Measurements from ENCODE around the gene ZSWIM8.
"Not testable (repeated sequence)": the region's sequence is repeated elsewhere in the genome, so short reads cannot be mapped to it uniquely, and the experiment has no call there.

ZSWIM8 gene

DNA sequence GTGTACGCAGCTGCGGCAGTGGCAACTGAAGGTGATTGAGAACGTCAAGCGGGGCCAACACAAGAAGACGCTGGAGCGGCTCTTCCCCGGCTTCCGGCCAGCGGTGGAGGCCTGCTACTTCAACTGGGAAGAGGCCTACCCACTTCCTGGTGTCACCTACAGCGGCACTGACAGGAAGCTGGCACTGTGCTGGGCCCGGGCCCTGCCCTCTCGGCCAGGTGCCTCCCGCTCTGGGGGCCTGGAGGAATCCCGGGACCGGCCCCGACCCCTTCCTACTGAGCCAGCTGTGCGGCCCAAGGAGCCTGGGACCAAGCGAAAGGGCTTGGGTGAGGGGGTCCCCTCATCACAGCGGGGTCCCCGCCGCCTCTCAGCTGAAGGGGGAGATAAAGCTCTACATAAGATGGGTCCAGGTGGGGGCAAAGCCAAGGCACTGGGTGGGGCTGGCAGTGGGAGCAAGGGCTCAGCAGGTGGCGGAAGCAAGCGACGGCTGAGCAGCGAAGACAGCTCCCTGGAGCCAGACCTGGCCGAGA is 6.5 kb downstream of the ZSWIM8 start:
- peaks cover 48% of the 10 kb centered on the region for H3K36me3 Mint-ChIP-seq (ENCODE audit: insufficient read depth)
- H3K4me3 Mint-ChIP-seq: no peak overlapping the region
- peaks cover 10% of the 10 kb centered on the region for H3K4me1 Mint-ChIP-seq
- ATAC-seq (replicated peaks; ENCODE audit: extremely low read depth, poor library complexity, severe bottlenecking): no peak
- no peak overlapping the region for H3K27ac Mint-ChIP-seq (ENCODE audit: low read depth)
- no peaks in the 10 kb centered on the region for H3K9me3 Mint-ChIP-seq
- H3K27me3 Mint-ChIP-seq: no peaks in the 10 kb centered on the region
- no peak for DNase-seq (ENCODE audit: low spot score in 2 of 2)

DNA sequence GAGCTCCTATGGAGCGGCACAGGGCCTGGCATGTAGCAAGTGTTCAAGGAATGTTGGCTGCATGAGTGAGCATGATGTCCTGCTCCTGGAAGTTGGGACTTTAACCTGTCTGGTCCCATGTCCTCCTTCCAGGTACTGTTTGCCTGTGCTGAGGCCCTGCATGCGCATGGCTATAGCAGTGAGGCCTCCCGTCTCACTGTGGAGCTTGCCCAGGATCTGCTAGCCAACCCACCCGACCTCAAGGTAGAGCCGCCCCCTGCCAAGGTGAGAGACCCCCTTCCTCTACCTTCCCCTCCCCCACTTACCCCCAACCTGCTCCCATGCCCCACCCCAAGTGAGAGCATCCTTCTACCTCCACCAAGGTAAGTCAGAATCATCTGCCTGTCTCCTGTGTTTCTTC is 8.1 kb downstream of the ZSWIM8 start:
- Mint-ChIP-seq H3K9me3 (no peaks in the 10 kb centered on the region), H3K4me1 (peaks cover 15% of the 10 kb centered on the region), H3K4me3 (no peak overlapping the region), H3K36me3 (ENCODE audit: insufficient read depth) (peaks cover 56% of the 10 kb centered on the region), H3K27me3 (no peaks in the 10 kb centered on the region), H3K27ac (ENCODE audit: low read depth) (peak overlapping the region; percentile 67)
- ATAC-seq (replicated peaks; ENCODE audit: extremely low read depth, poor library complexity, severe bottlenecking): no peak
- DNase-seq (ENCODE audit: low spot score in 2 of 2): no peak

DNA sequence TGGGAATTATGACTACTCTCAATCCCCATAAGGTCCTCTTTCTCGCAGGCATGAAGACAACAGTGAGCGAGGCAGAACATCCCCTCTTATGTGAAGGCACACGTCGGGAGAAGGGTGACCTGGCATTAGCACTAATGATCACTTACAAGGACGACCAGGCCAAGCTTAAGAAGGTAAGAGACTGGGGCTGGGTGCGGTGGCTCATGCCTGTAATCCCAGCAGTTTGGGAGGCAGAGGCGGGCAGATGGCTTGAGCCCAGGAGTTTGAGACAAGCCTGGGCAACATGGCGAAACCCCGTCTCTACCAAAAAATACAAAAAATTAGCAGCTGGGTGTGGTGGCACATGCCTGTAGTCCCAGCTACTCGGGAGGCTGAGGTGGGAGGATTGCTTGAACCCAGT is 10.1 kb downstream of the ZSWIM8 start:
- peaks cover 58% of the 10 kb centered on the region for H3K36me3 Mint-ChIP-seq (ENCODE audit: insufficient read depth)
- not testable (repeated sequence) for H3K27me3 Mint-ChIP-seq; ATAC-seq (replicated peaks; ENCODE audit: extremely low read depth, poor library complexity, severe bottlenecking); H3K4me3 Mint-ChIP-seq; DNase-seq (ENCODE audit: low spot score in 2 of 2); H3K9me3 Mint-ChIP-seq
- peaks cover 15% of the 10 kb centered on the region for H3K4me1 Mint-ChIP-seq
- peak overlapping the region; percentile 59 for H3K27ac Mint-ChIP-seq (ENCODE audit: low read depth)

DNA sequence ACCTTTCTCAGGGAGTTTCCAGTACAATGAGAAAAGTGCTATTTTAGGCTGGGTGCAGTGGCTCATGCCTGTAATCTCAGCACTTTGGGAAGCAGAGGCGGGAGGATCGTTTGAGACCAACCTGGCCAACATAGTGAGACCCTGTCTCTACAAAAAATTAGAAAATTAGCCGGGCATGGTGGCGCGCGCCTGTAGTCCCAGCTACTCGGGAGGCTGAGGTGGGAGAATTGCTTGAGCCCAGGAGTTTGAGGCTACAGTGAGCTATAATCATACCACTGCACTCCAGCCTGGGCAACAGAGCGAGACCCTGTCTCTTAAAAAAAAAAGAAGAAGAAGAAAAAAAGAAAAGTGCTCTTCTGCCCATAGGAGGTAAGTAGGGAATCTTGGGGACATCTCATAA is 10.6 kb downstream of the ZSWIM8 start:
- not testable (repeated sequence) for DNase-seq (ENCODE audit: low spot score in 2 of 2); ATAC-seq (replicated peaks; ENCODE audit: extremely low read depth, poor library complexity, severe bottlenecking); H3K9me3 Mint-ChIP-seq; H3K27me3 Mint-ChIP-seq; H3K4me3 Mint-ChIP-seq
- H3K36me3 Mint-ChIP-seq (ENCODE audit: insufficient read depth): peaks cover 57% of the 10 kb centered on the region
- H3K27ac Mint-ChIP-seq (ENCODE audit: low read depth): peak overlapping the region; percentile 59
- H3K4me1 Mint-ChIP-seq: peaks cover 15% of the 10 kb centered on the region

DNA sequence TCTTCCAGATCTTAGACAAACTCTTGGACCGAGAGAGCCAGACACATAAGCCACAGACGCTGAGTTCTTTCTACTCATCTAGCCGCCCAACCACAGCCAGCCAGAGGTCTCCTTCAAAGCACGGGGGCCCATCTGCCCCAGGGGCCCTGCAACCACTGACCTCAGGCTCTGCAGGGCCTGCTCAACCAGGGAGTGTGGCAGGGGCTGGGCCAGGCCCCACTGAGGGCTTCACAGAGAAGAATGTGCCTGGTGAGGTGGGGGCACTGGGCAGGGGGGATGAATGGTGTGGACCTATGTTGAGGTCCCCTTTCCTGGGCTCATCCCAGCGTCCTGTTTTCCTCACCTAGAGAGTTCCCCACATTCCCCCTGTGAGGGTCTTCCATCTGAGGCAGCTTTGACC is 11.4 kb downstream of the ZSWIM8 start:
- ATAC-seq (replicated peaks; ENCODE audit: extremely low read depth, poor library complexity, severe bottlenecking) (no peak), DNase-seq (ENCODE audit: low spot score in 2 of 2) (no peak)
- no peak overlapping the region for H3K4me3 Mint-ChIP-seq
- no peak overlapping the region for H3K27ac Mint-ChIP-seq (ENCODE audit: low read depth)
- H3K36me3 Mint-ChIP-seq (ENCODE audit: insufficient read depth): peaks cover 59% of the 10 kb centered on the region
- no peaks in the 10 kb centered on the region for H3K27me3 Mint-ChIP-seq
- H3K9me3 Mint-ChIP-seq: no peaks in the 10 kb centered on the region
- H3K4me1 Mint-ChIP-seq: peaks cover 15% of the 10 kb centered on the region

DNA sequence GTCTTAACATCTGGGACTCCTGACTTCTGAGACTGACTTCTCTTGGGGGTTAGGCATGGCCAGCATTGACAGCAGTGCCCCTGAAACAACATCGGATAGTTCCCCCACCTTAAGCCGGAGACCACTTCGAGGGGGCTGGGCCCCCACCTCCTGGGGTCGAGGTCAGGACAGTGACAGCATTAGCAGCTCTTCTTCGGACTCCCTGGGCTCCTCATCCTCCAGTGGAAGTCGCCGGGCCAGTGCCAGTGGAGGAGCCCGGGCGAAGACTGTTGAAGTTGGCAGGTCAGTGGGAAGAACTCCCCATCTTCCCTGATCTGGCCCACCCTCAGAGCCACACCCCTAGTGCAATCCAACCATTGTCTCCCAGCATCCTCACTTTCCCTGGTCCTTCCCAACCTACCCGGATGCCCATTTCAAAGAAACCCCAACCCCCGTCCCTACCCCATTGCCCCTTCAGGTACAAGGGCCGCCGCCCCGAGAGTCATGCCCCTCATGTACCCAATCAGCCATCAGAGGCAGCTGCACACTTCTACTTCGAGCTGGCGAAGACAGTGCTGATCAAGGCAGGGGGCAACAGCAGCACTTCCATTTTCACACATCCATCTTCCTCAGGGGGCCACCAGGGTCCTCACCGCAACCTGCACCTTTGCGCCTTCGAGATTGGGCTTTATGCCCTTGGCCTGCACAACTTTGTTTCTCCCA is 12.1 kb downstream of the ZSWIM8 start:
- Mint-ChIP-seq H3K4me3 (no peak overlapping the region), H3K27ac (ENCODE audit: low read depth) (peak overlapping the region; percentile 53), H3K36me3 (ENCODE audit: insufficient read depth) (peaks cover 61% of the 10 kb centered on the region), H3K4me1 (peaks cover 15% of the 10 kb centered on the region), H3K9me3 (no peaks in the 10 kb centered on the region), H3K27me3 (no peaks in the 10 kb centered on the region)
- ATAC-seq (replicated peaks; ENCODE audit: extremely low read depth, poor library complexity, severe bottlenecking) (no peak), DNase-seq (ENCODE audit: low spot score in 2 of 2) (no peak)

DNA sequence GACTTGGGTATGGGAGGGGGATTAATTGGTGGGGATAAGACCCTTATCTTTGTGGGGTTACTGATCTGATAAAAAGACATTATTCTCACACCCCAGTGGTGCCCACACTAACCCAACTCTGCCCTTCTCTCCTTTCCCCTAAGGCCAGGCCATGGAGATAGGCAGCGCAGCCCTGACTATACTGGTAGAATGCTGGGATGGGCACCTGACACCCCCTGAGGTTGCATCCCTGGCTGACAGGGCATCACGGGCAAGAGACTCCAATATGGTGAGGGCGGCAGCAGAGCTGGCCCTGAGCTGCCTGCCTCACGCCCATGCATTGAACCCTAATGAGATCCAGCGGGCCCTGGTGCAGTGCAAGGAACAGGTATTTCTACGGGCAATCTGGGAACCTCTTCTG is 12.7 kb downstream of the ZSWIM8 start:
- Mint-ChIP-seq H3K27ac (ENCODE audit: low read depth) (peak overlapping the region; percentile 53), H3K36me3 (ENCODE audit: insufficient read depth) (peaks cover 65% of the 10 kb centered on the region), H3K9me3 (no peaks in the 10 kb centered on the region), H3K27me3 (no peaks in the 10 kb centered on the region), H3K4me3 (no peak overlapping the region), H3K4me1 (peaks cover 16% of the 10 kb centered on the region)
- DNase-seq (ENCODE audit: low spot score in 2 of 2) (no peak), ATAC-seq (replicated peaks; ENCODE audit: extremely low read depth, poor library complexity, severe bottlenecking) (no peak)

DNA sequence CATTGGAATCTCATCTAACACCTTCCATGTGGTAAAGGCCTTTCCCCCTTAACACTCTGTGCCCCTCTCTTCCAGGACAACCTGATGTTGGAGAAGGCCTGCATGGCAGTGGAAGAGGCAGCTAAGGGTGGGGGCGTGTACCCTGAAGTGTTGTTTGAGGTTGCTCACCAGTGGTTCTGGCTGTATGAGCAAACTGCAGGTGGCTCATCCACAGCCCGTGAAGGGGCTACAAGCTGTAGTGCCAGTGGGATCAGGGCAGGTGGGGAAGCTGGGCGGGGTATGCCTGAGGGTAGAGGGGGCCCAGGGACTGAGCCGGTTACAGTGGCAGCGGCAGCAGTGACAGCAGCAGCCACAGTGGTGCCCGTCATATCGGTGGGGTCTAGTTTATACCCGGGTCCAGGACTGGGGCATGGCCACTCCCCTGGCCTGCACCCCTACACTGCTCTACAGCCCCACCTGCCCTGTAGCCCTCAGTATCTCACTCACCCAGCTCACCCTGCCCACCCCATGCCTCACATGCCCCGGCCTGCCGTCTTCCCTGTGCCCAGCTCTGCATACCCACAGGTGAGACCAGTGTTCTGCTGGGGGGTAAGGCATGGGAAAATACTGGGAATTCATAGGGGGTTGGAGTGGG is 13.6 kb downstream of the ZSWIM8 start:
- ATAC-seq (replicated peaks; ENCODE audit: extremely low read depth, poor library complexity, severe bottlenecking): no peak
- Mint-ChIP-seq H3K27me3 (no peaks in the 10 kb centered on the region), H3K27ac (ENCODE audit: low read depth) (no peak overlapping the region), H3K4me1 (peaks cover 20% of the 10 kb centered on the region), H3K9me3 (no peaks in the 10 kb centered on the region), H3K36me3 (ENCODE audit: insufficient read depth) (peaks cover 70% of the 10 kb centered on the region), H3K4me3 (no peak overlapping the region)
- DNase-seq (ENCODE audit: low spot score in 2 of 2): no peak

DNA sequence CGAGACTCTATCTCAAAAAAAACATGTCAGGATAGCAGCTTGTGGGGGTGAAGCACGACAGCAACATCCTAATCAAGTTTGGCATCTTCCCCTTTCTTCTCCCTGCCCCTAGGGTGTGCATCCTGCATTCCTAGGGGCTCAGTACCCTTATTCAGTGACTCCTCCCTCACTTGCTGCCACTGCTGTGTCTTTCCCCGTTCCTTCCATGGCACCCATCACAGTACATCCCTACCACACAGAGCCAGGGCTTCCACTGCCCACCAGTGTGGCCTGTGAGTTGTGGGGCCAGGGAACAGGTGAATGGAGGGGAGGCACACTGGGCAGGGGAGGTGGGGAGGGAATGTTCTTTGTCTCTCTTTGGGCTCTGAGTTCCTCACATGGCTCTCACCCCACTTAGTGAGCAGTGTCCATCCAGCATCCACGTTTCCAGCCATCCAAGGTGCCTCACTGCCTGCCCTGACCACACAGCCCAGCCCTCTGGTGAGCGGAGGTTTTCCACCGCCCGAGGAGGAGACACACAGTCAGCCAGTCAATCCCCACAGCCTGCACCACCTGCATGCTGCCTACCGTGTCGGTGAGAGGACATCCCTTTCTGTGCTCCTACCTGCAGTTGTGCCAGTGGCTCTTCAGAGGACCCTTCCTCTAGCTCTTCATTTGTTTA is 14.6 kb downstream of the ZSWIM8 start:
- no peak for ATAC-seq (replicated peaks; ENCODE audit: extremely low read depth, poor library complexity, severe bottlenecking)
- Mint-ChIP-seq H3K27ac (ENCODE audit: low read depth) (peak overlapping the region; percentile 19), H3K9me3 (no peaks in the 10 kb centered on the region), H3K4me1 (peaks cover 20% of the 10 kb centered on the region), H3K4me3 (no peak overlapping the region), H3K36me3 (ENCODE audit: insufficient read depth) (peaks cover 71% of the 10 kb centered on the region), H3K27me3 (no peaks in the 10 kb centered on the region)
- DNase-seq (ENCODE audit: low spot score in 2 of 2): no peak

DNA sequence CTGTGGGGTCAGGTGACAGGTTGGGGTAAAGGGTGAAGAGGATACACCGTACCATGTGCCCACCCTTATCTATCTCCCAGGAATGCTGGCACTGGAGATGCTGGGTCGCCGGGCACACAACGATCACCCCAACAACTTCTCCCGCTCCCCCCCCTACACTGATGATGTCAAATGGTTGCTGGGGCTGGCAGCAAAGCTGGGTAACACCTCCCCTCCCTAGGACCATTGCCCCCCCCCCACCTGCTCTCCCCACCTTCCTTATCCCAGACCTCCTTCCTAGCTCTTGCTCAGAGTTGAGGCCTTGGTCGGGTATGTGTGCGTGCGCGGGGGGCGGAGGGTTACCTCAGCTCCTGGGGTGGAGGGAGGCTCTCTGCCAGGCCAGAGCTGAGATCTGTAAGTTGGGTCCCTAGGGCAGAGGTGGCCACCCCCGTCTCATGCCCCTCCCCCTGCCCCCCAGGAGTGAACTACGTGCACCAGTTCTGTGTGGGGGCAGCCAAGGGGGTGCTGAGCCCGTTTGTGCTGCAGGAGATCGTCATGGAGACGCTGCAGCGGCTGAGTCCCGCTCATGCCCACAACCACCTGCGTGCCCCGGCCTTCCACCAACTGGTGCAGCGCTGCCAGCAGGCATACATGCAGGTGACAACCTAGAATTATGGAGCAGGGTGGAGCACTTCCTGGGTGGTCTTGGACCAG is 15.3 kb downstream of the ZSWIM8 start:
- Mint-ChIP-seq H3K9me3 (no peaks in the 10 kb centered on the region), H3K27ac (ENCODE audit: low read depth) (peak overlapping the region; percentile 19), H3K36me3 (ENCODE audit: insufficient read depth) (peaks cover 71% of the 10 kb centered on the region), H3K4me1 (peaks cover 22% of the 10 kb centered on the region), H3K4me3 (no peak overlapping the region), H3K27me3 (no peaks in the 10 kb centered on the region)
- DNase-seq (ENCODE audit: low spot score in 2 of 2): no peak
- ATAC-seq (replicated peaks; ENCODE audit: extremely low read depth, poor library complexity, severe bottlenecking): no peak

DNA sequence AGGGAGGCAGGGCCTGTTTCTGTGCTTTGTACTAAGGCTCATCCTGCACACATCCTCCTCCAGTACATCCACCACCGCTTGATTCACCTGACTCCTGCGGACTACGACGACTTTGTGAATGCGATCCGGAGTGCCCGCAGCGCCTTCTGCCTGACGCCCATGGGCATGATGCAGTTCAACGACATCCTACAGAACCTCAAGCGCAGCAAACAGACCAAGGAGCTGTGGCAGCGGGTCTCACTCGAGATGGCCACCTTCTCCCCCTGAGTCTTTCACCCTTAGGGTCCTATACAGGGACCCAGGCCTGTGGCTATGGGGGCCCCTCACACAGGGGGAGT is 15.8 kb downstream of the ZSWIM8 start:
- ATAC-seq (replicated peaks; ENCODE audit: extremely low read depth, poor library complexity, severe bottlenecking): no peak
- DNase-seq (ENCODE audit: low spot score in 2 of 2): no peak
- Mint-ChIP-seq H3K4me3 (no peak overlapping the region), H3K9me3 (no peaks in the 10 kb centered on the region), H3K27ac (ENCODE audit: low read depth) (no peak overlapping the region), H3K36me3 (ENCODE audit: insufficient read depth) (peaks cover 72% of the 10 kb centered on the region), H3K27me3 (no peaks in the 10 kb centered on the region), H3K4me1 (peaks cover 27% of the 10 kb centered on the region)

DNA sequence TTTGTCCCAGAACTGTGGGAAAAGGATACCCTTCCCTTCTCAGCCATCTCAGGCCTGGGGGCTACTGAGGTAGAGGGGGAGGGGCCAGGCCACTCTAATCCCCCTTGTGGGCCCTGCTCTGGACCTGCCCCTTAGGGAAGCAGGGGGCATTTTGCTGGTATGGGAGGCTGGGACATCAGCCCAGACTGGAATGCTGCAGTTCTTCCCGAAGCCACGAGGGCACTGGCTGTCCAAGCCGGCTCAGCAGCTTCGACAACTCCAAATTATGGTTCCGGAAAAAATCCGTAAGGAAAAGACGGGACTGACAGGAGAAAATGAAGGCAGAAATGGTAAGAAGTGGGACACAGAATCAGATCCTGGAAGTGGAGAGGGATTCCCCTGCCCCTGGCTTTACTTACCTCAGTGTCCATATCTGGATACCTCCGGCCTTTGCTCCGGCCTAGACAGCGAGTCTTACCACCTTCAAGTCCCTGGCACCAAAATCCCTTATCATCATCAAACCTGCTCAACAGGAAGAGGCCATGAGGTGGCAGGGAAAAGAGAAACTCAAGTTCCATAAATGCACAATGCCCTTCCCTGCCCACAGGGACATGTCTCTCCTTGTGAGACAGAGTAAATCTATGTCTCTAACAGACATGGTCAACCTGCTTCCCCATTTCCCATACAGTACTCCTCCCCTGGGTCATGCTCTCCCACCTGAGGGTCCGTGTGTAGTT is 17.0 kb downstream of the ZSWIM8 start:
- Mint-ChIP-seq H3K27ac (ENCODE audit: low read depth) (no peak overlapping the region), H3K9me3 (no peaks in the 10 kb centered on the region), H3K27me3 (no peaks in the 10 kb centered on the region), H3K4me3 (no peak overlapping the region), H3K36me3 (ENCODE audit: insufficient read depth) (peaks cover 73% of the 10 kb centered on the region), H3K4me1 (peaks cover 39% of the 10 kb centered on the region)
- DNase-seq (ENCODE audit: low spot score in 2 of 2): no peak
- no peak for ATAC-seq (replicated peaks; ENCODE audit: extremely low read depth, poor library complexity, severe bottlenecking)
